GM19025 (cell line): Measurements from ENCODE around the gene TRIM71.

ENCODE experiments used
- ATAC-seq: cut with Tn5 transposase; IDR thresholded peaks from one replicate; pipeline ENCODE4 v1.9.1; 2021; ENCODE audit warnings: mild to moderate bottlenecking, low read depth, moderate library complexity; ENCODE audit not compliant: unreplicated experiment

The TRIM71 gene

GRCh38 chr3:32886296-32886695 lies 68.5 kb downstream of the TRIM71 start:
- ATAC-seq: no peak

GRCh38 chr3:32886911-32887310 lies 69.1 kb downstream of the TRIM71 start:
- ATAC-seq: no peak

GRCh38 chr3:32888739-32889138 lies 70.9 kb downstream of the TRIM71 start:
- peak; percentile 93 for ATAC-seq

- no peak for ATAC-seq
These were observed 72.9 kb downstream of the TRIM71 start for GRCh38 chr3:32890420-32891276.

- no peak for ATAC-seq
These were observed 73.6 kb downstream of the TRIM71 start for GRCh38 chr3:32891365-32891764.

- ATAC-seq: no peak
These were observed 75.1 kb downstream of the TRIM71 start for GRCh38 chr3:32892625-32893598.

GRCh38 chr3:32894977-32895376 lies 77.2 kb downstream of the TRIM71 start:
- ATAC-seq: no peak

- ATAC-seq: no peak
These were observed 77.9 kb downstream of the TRIM71 start for GRCh38 chr3:32895701-32896100.

- ATAC-seq: no peak
These were observed 78.3 kb downstream of the TRIM71 start for GRCh38 chr3:32896143-32896542.

- ATAC-seq: no peak
These were observed 79.3 kb downstream of the TRIM71 start for GRCh38 chr3:32897001-32897601.

- ATAC-seq: no peak
These were observed 80.3 kb downstream of the TRIM71 start for GRCh38 chr3:32897981-32898623.

GRCh38 chr3:32899265-32899664 lies 81.5 kb downstream of the TRIM71 start:
- ATAC-seq: no peak

GRCh38 chr3:32901005-32901932 lies 83.5 kb downstream of the TRIM71 start:
- no peak for ATAC-seq

GRCh38 chr3:32902887-32903371 lies 85.1 kb downstream of the TRIM71 start:
- ATAC-seq: peak; percentile 86

- no peak for ATAC-seq
These were observed 86.2 kb downstream of the TRIM71 start for GRCh38 chr3:32903953-32904352.

- no peak for ATAC-seq
These were observed 92.2 kb downstream of the TRIM71 start for GRCh38 chr3:32909999-32910398.

GRCh38 chr3:32910954-32911353 lies 93.2 kb downstream of the TRIM71 start:
- no peak for ATAC-seq

GRCh38 chr3:32912046-32912445 lies 94.2 kb downstream of the TRIM71 start:
- no peak for ATAC-seq

- ATAC-seq: no peak
These were observed 96.1 kb downstream of the TRIM71 start for GRCh38 chr3:32913790-32914446.
